Kidney (tissue), 14 donors: ENCODE measurements around the gene GLIS1. TPM values are rescaled to one million over a fixed set of nuclear protein-coding genes. Genes with fewer than 3 reads are reported as not detected.
A peak's percentile ranks its signal among the peaks of the same experiment; 100 is the strongest.

ENCODE experiments used
- DNase-seq, 5 donors: peaks; one replicate each; pipeline ENCODE4 v3.0.0-alpha.2; 2013 to 2020
- FAIRE-seq: peaks from 2 replicates; lab custom pipeline; 2012; peaks lifted over from hg19 to GRCh38; lab: Jason Lieb, UNC
- H3K27ac ChIP-seq, 2 donors: one replicate each; pipeline ENCODE4 v1.7.0; 2013; ENCODE audit warnings: low read depth in 2 of 2, low read length in 2 of 2, inconsistent platforms in 1 of 2
- H3K27me3 ChIP-seq: one replicate; pipeline ENCODE4 v1.7.1; 2013; ENCODE audit warnings: low read length, inconsistent platforms; ENCODE audit not compliant: control insufficient read depth, insufficient read depth
- H3K36me3 ChIP-seq, 3 donors: one replicate each; pipeline versions ENCODE4 v1.7.0 to v1.7.1; 2013; ENCODE audit warnings: low read length in 3 of 3, control low read depth in 1 of 3, inconsistent platforms in 1 of 3; ENCODE audit not compliant: insufficient read depth in 3 of 3, control insufficient read depth in 2 of 3
- H3K4me1 ChIP-seq, 3 donors: one replicate each; pipeline versions ENCODE4 v1.7.0 to v1.7.1; 2013; ENCODE audit warnings: low read length in 3 of 3, inconsistent platforms in 1 of 3, low read depth in 1 of 3; ENCODE audit not compliant: control insufficient read depth in 2 of 3, insufficient read depth in 2 of 3
- H3K4me3 ChIP-seq, 3 donors: one replicate each; pipeline versions ENCODE4 v1.7.0 to v1.8.1; 2013; ENCODE audit warnings: low read length in 3 of 3, control low read depth in 1 of 3, inconsistent platforms in 1 of 3
- H3K9ac ChIP-seq, 3 donors: one replicate each; pipeline versions ENCODE4 v1.7.0 to v1.7.1; 2013; ENCODE audit warnings: low read length in 3 of 3, control low read depth in 1 of 3, inconsistent platforms in 1 of 3
- H3K9me3 ChIP-seq, 3 donors: one replicate each; pipeline versions ENCODE4 v1.7.0 to v1.7.1; 2013; ENCODE audit warnings: low read length in 3 of 3, control low read depth in 1 of 3, inconsistent platforms in 1 of 3; ENCODE audit not compliant: control insufficient read depth in 2 of 3, insufficient read depth in 1 of 3
- intact Hi-C: fragments of 100-400 bp; cut with DNase I; formaldehyde crosslinking; loops from one replicate; pipeline ENCODE4 v1.11.1; 2022
- polyA plus RNA-seq: library from polyadenylated mRNA; stranded (reverse); fragments of 350-450 nt; fragmentation: Illumina TruSeq; extraction: RNeasy Lipid Tissue Mini Kit (QIAGEN cat#74804); gene quantifications from one replicate; pipeline ENCODE4 v1.2.3, GENCODE V29; 2014; ENCODE audit warnings: low read depth, low replicate concordance; ENCODE audit not compliant: insufficient read depth
- total RNA-seq: library from RNA; stranded (reverse); fragmentation: NEBNext Ultra II Directional; extraction: Animal tissue kit (Norgen Biotek cat#: 25700); gene quantifications from one replicate; pipeline ENCODE4 v1.2.1, GENCODE V29; 2021
- TF ChIP-seq, protein P1 (sequence below): IDR thresholded peaks from 3 replicates; pipeline ENCODE4 v1.5.1; 2012; ENCODE audit warnings: mild to moderate bottlenecking, moderate library complexity, borderline replicate concordance; ENCODE audit not compliant: insufficient read depth; ENCODE audit errors: extremely low read depth
- donor health status: control.
- donor health status: control.
- donor health status: control.
- donor health status: control.
- donor health status: control.
- donor health status: DM: yes; HTN: yes; CAD: no.
- donor health status: Normal renal cell carcinoma (clear cell type).

GLIS1 gene
- total and polyA plus RNA-seq, 2 donors from 2014 or later: 3.3 to 3.7 TPM

DNA sequence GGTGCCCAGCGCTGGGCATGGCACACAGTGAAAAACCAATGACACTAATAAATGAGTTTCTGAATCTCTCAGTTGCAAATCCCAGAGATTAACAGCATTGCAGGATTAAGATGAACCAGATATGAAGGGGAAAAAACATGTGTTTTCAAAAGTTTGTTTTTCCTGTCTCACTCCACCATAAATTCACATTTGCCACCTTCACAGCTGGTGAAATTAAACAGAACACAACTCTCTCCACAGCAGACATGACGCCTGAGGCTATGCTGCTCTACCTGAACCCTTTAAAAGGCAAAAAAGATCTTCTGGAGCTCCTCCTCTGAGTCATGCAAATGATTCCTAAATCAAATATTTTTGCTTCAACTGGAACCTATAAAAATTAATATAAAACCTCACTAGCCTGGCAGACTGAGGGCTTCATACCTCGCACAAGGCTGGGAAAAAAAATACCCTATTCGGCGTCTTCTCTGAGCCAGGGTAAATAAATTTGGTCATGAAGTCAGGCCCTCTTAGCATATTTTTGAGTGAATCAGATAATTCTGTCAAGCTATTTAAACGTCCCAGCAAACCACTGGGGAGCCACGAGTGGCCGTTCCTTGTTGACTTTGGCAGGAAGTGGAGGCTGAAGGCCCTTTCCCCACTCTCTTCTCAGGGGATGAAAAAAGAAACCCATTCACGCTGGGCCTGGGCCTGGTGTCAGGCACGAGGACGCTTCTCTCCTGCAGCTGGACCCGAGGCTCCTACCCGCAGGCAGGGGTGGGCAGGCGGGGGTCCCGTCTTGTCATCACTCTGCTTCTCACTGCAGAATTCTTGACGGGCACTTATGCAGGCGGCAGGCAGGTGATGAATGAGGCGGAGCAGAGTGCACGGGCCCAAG is 226.8 kb downstream of the GLIS1 start:
- intact Hi-C loops: no loop called here
- H3K4me3 ChIP-seq: no peak overlapping the region
- no peak overlapping the region for H3K27ac ChIP-seq
- no peaks in the 10 kb centered on the region for H3K9me3 ChIP-seq
- no peak overlapping the region for H3K9ac ChIP-seq
- peaks cover 0 to 2% (median 0%) of the 10 kb centered on the region in 3 donors for H3K36me3 ChIP-seq
- TF ChIP-seq, protein P1, sequence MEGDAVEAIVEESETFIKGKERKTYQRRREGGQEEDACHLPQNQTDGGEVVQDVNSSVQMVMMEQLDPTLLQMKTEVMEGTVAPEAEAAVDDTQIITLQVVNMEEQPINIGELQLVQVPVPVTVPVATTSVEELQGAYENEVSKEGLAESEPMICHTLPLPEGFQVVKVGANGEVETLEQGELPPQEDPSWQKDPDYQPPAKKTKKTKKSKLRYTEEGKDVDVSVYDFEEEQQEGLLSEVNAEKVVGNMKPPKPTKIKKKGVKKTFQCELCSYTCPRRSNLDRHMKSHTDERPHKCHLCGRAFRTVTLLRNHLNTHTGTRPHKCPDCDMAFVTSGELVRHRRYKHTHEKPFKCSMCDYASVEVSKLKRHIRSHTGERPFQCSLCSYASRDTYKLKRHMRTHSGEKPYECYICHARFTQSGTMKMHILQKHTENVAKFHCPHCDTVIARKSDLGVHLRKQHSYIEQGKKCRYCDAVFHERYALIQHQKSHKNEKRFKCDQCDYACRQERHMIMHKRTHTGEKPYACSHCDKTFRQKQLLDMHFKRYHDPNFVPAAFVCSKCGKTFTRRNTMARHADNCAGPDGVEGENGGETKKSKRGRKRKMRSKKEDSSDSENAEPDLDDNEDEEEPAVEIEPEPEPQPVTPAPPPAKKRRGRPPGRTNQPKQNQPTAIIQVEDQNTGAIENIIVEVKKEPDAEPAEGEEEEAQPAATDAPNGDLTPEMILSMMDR: no peak
- no peaks in the 10 kb centered on the region for H3K27me3 ChIP-seq
- H3K4me1 ChIP-seq: peaks cover 0 to 6% (median 0%) of the 10 kb centered on the region in 3 donors
- no peak for FAIRE-seq
- DNase-seq: peak in 3 of 5 donors; percentile 68 to 78 (median 69)

DNA sequence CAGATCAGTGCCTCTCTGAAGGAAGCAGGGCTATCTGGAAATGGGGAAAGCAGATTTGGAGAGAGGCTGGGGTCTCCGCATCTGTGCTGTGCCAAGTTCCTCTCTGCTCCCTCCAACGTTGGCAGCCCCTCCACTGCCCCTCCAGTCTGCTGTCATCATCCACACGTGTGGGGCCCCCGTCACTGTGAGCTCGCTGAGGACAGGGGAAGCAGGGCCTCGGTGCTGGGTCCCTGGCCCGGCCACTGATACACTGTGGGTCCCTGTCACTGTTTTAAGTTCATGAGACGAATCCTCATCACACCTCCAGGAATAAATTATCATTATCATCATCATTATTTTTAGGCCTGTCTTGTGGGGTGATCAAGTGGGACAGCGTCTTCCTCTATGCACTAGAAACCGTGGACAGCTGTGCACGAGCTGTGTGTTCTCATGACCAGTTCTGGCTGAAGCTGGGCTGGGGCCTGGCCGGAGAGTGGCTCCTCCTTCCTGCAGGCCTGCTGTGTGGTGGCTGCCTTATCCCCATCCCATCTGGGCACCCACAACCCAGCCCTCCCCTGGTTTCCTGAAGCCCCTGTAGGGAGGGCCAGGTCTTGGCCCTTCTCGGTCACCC is 227.5 kb downstream of the GLIS1 start:
- no peak overlapping the region for H3K27ac ChIP-seq
- H3K4me1 ChIP-seq: peaks cover 0 to 6% (median 0%) of the 10 kb centered on the region in 3 donors
- peaks cover 0 to 2% (median 0%) of the 10 kb centered on the region in 3 donors for H3K36me3 ChIP-seq
- H3K27me3 ChIP-seq: no peaks in the 10 kb centered on the region
- DNase-seq: no peak
- H3K9me3 ChIP-seq: no peaks in the 10 kb centered on the region
- H3K4me3 ChIP-seq: no peak overlapping the region
- FAIRE-seq: no peak
- intact Hi-C loops: no loop called here
- no peak overlapping the region for H3K9ac ChIP-seq
- TF ChIP-seq, protein P1: no peak

DNA sequence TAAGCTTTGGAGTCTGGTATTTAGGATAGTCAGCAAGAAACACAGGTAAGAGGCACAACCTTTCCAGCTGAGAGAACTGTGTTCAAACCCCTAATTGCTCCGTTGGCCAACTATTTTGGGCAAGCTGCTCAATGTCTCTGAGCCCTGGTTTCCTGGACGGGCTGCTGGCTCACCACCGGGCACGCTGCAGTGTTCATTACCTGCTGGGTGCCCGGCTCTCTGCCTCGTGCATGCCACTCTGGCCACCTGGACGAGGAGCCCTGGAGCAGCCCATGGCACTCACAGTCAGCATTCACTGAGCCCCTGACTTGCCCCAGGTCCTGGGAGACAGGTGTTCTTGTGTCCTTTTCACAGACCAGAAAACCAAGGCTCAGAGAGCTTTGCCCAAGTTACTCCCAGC is 228.7 kb downstream of the GLIS1 start:
- Histone ChIP-seq H3K9me3 (no peaks in the 10 kb centered on the region), H3K36me3 (no peaks in the 10 kb centered on the region), H3K27ac (no peak overlapping the region), H3K9ac (no peak overlapping the region), H3K4me3 (no peak overlapping the region), H3K27me3 (no peaks in the 10 kb centered on the region), H3K4me1 (peaks cover 0 to 6% (median 0%) of the 10 kb centered on the region in 3 donors)
- no peak for DNase-seq
- FAIRE-seq: no peak
- TF ChIP-seq, protein P1: no peak
- intact Hi-C loops: no loop called here
